ENCODE results near the gene IL1RAP.

DNA sequence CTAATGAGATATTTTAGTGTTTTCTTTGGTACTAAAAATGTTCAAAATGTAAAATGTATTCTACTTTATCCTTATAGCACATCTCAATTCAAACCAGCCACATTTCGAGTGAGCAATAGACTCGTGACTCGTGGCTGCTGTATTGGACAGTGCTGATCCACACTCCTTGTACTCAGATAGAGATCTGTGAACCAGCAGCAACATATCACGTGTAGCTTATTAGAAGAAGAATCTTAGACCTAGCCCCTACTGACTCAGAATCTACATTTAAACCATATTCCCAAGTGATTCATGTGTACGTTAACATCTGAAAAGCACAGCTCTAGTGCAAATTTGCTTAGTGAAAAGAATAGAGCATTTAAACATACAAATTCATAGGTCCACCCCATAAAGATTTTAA is 130.9 kb downstream of the IL1RAP start:
- TF ChIP-seq POLR2AphosphoS5 (IDR thresholded peaks at IDR 0.05) (no peak), EP300 (IDR thresholded peaks at IDR 0.05) (no peak)
- TF ChIP-seq, protein P1, sequence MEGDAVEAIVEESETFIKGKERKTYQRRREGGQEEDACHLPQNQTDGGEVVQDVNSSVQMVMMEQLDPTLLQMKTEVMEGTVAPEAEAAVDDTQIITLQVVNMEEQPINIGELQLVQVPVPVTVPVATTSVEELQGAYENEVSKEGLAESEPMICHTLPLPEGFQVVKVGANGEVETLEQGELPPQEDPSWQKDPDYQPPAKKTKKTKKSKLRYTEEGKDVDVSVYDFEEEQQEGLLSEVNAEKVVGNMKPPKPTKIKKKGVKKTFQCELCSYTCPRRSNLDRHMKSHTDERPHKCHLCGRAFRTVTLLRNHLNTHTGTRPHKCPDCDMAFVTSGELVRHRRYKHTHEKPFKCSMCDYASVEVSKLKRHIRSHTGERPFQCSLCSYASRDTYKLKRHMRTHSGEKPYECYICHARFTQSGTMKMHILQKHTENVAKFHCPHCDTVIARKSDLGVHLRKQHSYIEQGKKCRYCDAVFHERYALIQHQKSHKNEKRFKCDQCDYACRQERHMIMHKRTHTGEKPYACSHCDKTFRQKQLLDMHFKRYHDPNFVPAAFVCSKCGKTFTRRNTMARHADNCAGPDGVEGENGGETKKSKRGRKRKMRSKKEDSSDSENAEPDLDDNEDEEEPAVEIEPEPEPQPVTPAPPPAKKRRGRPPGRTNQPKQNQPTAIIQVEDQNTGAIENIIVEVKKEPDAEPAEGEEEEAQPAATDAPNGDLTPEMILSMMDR (IDR thresholded peaks at IDR 0.05): no peak

Measured in sigmoid colon (tissue), 4 donors.